NAMALWA (cell line): Measurements from ENCODE around the gene PASK.

Source experiments
- DNase-seq: peaks from one replicate; pipeline ENCODE4 v3.0.0-alpha.2; 2015; ENCODE audit warnings: low spot score

Gene PASK

GRCh38 chr2:241081190-241081642 is 68.1 kb downstream of the PASK start:
- no peak for DNase-seq

GRCh38 chr2:241080405-241081189 is 68.7 kb downstream of the PASK start:
- DNase-seq = no peak

GRCh38 chr2:241074901-241075540 is 74.3 kb downstream of the PASK start:
- no peak for DNase-seq

GRCh38 chr2:241074065-241074818 is 75.0 kb downstream of the PASK start:
- no peak for DNase-seq

GRCh38 chr2:241073166-241074064 is 75.9 kb downstream of the PASK start:
- no peak for DNase-seq

- no peak for DNase-seq
Observed at GRCh38 chr2:241072553-241073165, 76.6 kb downstream of the PASK start.

GRCh38 chr2:241072151-241072550 is 77.1 kb downstream of the PASK start:
- no peak for DNase-seq

GRCh38 chr2:241071677-241072111 is 77.6 kb downstream of the PASK start:
- DNase-seq = no peak

- no peak for DNase-seq
Observed at GRCh38 chr2:241070811-241071676, 78.2 kb downstream of the PASK start.

GRCh38 chr2:241070361-241070760 is 78.9 kb downstream of the PASK start:
- DNase-seq = no peak

GRCh38 chr2:241069821-241070281 is 79.4 kb downstream of the PASK start:
- DNase-seq = no peak

GRCh38 chr2:241068942-241069810 is 80.1 kb downstream of the PASK start:
- DNase-seq = no peak

- DNase-seq = no peak
Observed at GRCh38 chr2:241068136-241068941, 80.9 kb downstream of the PASK start.

- no peak for DNase-seq
Observed at GRCh38 chr2:241067501-241068135, 81.7 kb downstream of the PASK start.

- no peak for DNase-seq
Observed at GRCh38 chr2:241066893-241067341, 82.4 kb downstream of the PASK start.

- no peak for DNase-seq
Observed at GRCh38 chr2:241066171-241066892, 82.9 kb downstream of the PASK start.

- no peak for DNase-seq
Observed at GRCh38 chr2:241065355-241065803, 83.9 kb downstream of the PASK start.
